Keratinocyte (primary cell): ENCODE measurements around the gene SHQ1.

ENCODE experiments used
- EZH2 ChIP-seq: IDR thresholded peaks from one replicate; pipeline ENCODE4 v1.6.1; 2012; ENCODE audit warnings: inconsistent platforms, mild to moderate bottlenecking, low read length, moderate library complexity
- TF ChIP-seq, protein P1 (sequence below), 3 experiments: IDR thresholded peaks in 1 of 3; conservative IDR thresholded peaks in 1 of 3; optimal IDR thresholded peaks in 1 of 3; 2 replicates in 2 of 3; 3 replicates in 1 of 3; pipeline versions ENCODE3 to v1.5.1; 2011; ENCODE audit warnings: low read length in 3 of 3, mild to moderate bottlenecking in 3 of 3, moderate library complexity in 2 of 3, control low read depth in 1 of 3, inconsistent platforms in 1 of 3; ENCODE audit not compliant: insufficient read depth in 2 of 3; ENCODE audit errors: extremely low read depth in 1 of 3

DNA sequence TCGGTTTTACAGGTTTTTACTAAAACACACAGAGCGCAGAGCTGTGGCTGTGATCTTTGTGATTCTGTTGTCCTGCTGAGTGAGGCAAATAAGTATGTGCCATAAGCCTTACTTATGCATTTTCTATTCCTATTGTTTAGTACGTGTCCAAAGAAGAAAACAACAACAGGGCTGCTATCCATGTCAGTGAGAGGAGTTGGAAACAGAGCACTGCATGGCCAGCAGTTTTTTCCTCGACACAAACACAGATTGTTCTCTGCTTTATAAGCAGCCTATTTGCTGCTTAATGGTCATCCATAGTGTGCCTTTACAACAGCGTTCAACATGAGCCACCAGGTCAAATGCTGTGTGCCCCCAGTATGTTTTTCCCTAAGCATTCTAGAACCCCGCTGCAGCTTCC is 79.8 kb downstream of the SHQ1 start:
- TF ChIP-seq, protein P1, sequence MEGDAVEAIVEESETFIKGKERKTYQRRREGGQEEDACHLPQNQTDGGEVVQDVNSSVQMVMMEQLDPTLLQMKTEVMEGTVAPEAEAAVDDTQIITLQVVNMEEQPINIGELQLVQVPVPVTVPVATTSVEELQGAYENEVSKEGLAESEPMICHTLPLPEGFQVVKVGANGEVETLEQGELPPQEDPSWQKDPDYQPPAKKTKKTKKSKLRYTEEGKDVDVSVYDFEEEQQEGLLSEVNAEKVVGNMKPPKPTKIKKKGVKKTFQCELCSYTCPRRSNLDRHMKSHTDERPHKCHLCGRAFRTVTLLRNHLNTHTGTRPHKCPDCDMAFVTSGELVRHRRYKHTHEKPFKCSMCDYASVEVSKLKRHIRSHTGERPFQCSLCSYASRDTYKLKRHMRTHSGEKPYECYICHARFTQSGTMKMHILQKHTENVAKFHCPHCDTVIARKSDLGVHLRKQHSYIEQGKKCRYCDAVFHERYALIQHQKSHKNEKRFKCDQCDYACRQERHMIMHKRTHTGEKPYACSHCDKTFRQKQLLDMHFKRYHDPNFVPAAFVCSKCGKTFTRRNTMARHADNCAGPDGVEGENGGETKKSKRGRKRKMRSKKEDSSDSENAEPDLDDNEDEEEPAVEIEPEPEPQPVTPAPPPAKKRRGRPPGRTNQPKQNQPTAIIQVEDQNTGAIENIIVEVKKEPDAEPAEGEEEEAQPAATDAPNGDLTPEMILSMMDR (optimal IDR thresholded peaks at IDR 0.05 in 1 of 3, IDR thresholded peaks at IDR 0.05 in 1 of 3, conservative IDR thresholded peaks at IDR 0.05 in 1 of 3; ENCODE audit: extremely low read depth in 1 of 3, insufficient read depth in 2 of 3, low read length in 3 of 3), result no peak
- no peak for TF ChIP-seq EZH2
